ENCODE results near the gene FNDC1.

Gene FNDC1

GRCh38 chr6:159126590-159126989 lies 42.6 kb upstream of the FNDC1 start:
- no peak for DNase-seq (ENCODE audit: low read depth)
- H3K4me3 ChIP-seq (ENCODE audit: low read depth, low read length), result no peak overlapping the region
- no peak for TF ChIP-seq CTCF (IDR thresholded peaks at IDR 0.05; ENCODE audit: control insufficient read depth, extremely low read depth, insufficient read depth)

GRCh38 chr6:159127701-159128100 lies 41.5 kb upstream of the FNDC1 start:
- H3K4me3 ChIP-seq (ENCODE audit: low read depth, low read length), result no peak overlapping the region
- no peak for TF ChIP-seq CTCF (IDR thresholded peaks at IDR 0.05; ENCODE audit: control insufficient read depth, extremely low read depth, insufficient read depth)
- DNase-seq (ENCODE audit: low read depth), result no peak

- H3K4me3 ChIP-seq (ENCODE audit: low read depth, low read length), result no peak overlapping the region
- no peak for DNase-seq (ENCODE audit: low read depth)
- no peak for TF ChIP-seq CTCF (IDR thresholded peaks at IDR 0.05; ENCODE audit: control insufficient read depth, extremely low read depth, insufficient read depth)
Observed at GRCh38 chr6:159128978-159129377, 40.2 kb upstream of the FNDC1 start.

- DNase-seq (ENCODE audit: low read depth), result no peak
- no peak overlapping the region for H3K4me3 ChIP-seq (ENCODE audit: low read depth, low read length)
- TF ChIP-seq CTCF (IDR thresholded peaks at IDR 0.05; ENCODE audit: control insufficient read depth, extremely low read depth, insufficient read depth), result no peak
Observed at GRCh38 chr6:159130846-159131245, 38.4 kb upstream of the FNDC1 start.

- no peak for TF ChIP-seq CTCF (IDR thresholded peaks at IDR 0.05; ENCODE audit: control insufficient read depth, extremely low read depth, insufficient read depth)
- no peak for DNase-seq (ENCODE audit: low read depth)
- no peak overlapping the region for H3K4me3 ChIP-seq (ENCODE audit: low read depth, low read length)
Observed at GRCh38 chr6:159131709-159132108, 37.5 kb upstream of the FNDC1 start.

GRCh38 chr6:159132664-159133063 lies 36.5 kb upstream of the FNDC1 start:
- no peak for TF ChIP-seq CTCF (IDR thresholded peaks at IDR 0.05; ENCODE audit: control insufficient read depth, extremely low read depth, insufficient read depth)
- H3K4me3 ChIP-seq (ENCODE audit: low read depth, low read length), result no peak overlapping the region
- no peak for DNase-seq (ENCODE audit: low read depth)

- peak; percentile 72 for TF ChIP-seq CTCF (IDR thresholded peaks at IDR 0.05; ENCODE audit: control insufficient read depth, extremely low read depth, insufficient read depth)
- no peak for DNase-seq (ENCODE audit: low read depth)
- H3K4me3 ChIP-seq (ENCODE audit: low read depth, low read length), result no peak overlapping the region
Observed at GRCh38 chr6:159134701-159135364, 34.4 kb upstream of the FNDC1 start.

All from LNCaP clone FGC (cell line).